Choroid plexus epithelial cell (primary cell): Measurements from ENCODE around the gene TMEM213.

ENCODE experiments used
- DNase-seq: peaks from one replicate; pipeline ENCODE4 v3.0.0-alpha.2; 2010; ENCODE audit warnings: low read depth
- H3K4me3 ChIP-seq: 2 replicates; pipeline ENCODE4 v1.5.1; 2011; ENCODE audit warnings: low read depth, mild to moderate bottlenecking, control low read depth, low read length, moderate library complexity
- TF ChIP-seq, protein P1 (sequence below): conservative IDR thresholded peaks from 2 replicates; pipeline ENCODE4 v1.5.1; 2011; ENCODE audit warnings: low read depth, mild to moderate bottlenecking, control low read depth, inconsistent platforms, low read length, moderate library complexity

The TMEM213 gene

DNA sequence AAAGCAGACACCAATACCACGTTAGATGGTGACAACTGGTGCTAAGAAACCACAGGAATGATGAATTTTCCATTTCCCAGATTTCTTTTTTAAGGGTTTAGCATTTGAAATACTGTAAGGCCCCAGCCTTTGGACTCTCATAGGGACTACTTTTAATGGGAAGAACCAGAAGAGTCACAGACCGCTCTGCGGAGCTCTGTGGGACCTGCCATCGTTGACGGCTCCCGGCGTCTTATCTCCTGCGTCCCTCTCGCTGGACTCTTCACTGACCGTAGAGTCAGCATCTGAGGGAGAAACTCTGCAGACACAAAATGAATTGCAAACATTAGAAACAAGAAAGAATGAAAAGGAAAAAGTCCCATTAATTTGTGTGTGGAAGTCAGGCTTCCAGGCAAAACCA is 81.6 kb downstream of the TMEM213 start:
- TF ChIP-seq, protein P1, sequence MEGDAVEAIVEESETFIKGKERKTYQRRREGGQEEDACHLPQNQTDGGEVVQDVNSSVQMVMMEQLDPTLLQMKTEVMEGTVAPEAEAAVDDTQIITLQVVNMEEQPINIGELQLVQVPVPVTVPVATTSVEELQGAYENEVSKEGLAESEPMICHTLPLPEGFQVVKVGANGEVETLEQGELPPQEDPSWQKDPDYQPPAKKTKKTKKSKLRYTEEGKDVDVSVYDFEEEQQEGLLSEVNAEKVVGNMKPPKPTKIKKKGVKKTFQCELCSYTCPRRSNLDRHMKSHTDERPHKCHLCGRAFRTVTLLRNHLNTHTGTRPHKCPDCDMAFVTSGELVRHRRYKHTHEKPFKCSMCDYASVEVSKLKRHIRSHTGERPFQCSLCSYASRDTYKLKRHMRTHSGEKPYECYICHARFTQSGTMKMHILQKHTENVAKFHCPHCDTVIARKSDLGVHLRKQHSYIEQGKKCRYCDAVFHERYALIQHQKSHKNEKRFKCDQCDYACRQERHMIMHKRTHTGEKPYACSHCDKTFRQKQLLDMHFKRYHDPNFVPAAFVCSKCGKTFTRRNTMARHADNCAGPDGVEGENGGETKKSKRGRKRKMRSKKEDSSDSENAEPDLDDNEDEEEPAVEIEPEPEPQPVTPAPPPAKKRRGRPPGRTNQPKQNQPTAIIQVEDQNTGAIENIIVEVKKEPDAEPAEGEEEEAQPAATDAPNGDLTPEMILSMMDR = no peak
- no peak for DNase-seq
- no peak overlapping the region for H3K4me3 ChIP-seq

DNA sequence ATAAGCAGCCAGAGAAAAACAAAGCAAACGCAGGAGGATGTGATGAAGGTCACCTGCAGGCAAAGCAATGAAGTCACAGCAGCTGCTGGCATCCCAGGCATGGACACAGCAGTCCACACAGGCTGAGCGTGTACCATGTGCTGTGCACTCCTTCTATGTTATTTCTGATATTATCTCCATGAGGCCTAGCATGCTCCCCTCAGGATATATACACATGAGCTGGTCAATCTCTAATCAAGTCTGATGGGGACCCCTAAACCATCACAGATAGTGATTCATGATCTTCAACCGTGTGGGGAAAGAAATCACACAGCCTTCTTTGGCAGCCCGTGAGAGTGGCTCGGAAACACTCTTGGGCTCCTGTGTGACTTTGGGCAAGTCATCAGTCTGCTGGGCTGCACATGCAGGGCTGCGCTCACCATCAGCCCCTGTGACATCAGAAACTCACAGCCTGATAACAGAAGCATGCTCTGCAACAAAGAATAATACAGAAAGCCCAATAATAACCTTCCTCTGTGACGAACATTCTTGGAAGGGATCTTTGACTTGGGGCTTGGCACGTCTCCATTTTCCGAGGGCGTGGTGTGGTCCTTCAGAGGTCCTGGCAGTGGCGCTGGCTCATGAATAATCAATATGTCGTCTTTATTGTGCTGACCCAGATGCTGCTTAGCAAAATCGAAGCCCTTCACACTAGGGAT is 83.2 kb downstream of the TMEM213 start:
- H3K4me3 ChIP-seq = no peak overlapping the region
- DNase-seq = no peak
- TF ChIP-seq, protein P1 = no peak

DNA sequence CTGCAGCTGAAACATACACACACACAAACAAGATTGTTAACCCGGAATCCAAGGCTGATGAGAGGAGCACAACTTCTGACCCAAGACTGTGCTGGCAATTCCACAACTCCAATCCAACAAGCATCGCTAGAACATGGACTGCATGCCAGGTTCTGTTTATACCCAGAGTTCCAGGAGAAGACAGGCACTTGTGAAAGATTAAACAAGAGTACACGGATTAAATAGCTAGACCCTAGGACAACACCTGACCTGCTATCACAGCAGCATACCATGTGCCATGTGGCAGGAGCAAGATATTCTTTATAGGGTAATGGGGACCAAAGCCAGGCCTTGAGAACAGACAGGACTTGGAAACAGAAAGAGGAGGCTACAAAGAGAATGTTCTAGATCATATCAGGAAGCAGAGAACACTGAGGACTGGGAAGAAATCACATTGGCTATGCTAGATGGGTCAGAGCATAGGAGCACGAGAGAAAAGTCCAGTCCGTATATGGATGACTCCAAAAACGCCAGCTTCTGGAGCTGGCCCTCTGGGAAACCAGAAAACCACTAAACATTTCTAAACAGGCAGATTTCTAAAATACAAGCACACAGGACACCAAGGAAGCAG is 83.9 kb downstream of the TMEM213 start:
- no peak for DNase-seq
- H3K4me3 ChIP-seq = no peak overlapping the region
- TF ChIP-seq, protein P1 = no peak

- no peak for DNase-seq
- TF ChIP-seq, protein P1 = no peak
- H3K4me3 ChIP-seq = no peak overlapping the region
Measured at GRCh38 chr7:138882249-138882648, 84.5 kb downstream of the TMEM213 start.

- no peak for DNase-seq
- TF ChIP-seq, protein P1 = peak; percentile 29
- no peak overlapping the region for H3K4me3 ChIP-seq
Measured at GRCh38 chr7:138885383-138886147, 87.8 kb downstream of the TMEM213 start.

DNA sequence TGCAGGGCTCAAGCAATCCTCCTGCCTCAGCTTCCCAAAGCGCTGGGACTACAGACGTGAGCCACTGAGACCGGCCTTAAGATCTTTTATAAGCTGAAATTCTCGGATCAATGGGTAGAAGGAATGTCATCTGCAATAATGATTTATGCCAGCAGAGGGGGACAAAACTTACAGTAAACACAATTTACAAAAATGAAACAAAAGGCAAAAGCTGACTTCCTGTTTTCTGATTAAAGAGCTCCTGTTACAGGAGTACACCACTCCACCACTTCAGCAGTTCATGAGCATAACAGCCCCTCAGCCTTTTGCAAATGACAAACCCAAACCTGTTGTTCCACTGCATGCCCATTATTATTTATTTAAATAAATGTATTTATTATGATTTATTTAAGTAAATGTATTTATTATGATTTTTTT is 88.7 kb downstream of the TMEM213 start:
- TF ChIP-seq, protein P1 = peak; percentile 67
- H3K4me3 ChIP-seq = no peak overlapping the region
- DNase-seq = peak; percentile 85
